ENCODE data around the gene TMPRSS6. TPM values are rescaled to one million over a fixed set of nuclear protein-coding genes. Genes with fewer than 3 reads are reported as not detected.

TMPRSS6 gene
- total RNA-seq, 2 experiments from 2014 or later: 0.50 to 0.73 TPM

DNA sequence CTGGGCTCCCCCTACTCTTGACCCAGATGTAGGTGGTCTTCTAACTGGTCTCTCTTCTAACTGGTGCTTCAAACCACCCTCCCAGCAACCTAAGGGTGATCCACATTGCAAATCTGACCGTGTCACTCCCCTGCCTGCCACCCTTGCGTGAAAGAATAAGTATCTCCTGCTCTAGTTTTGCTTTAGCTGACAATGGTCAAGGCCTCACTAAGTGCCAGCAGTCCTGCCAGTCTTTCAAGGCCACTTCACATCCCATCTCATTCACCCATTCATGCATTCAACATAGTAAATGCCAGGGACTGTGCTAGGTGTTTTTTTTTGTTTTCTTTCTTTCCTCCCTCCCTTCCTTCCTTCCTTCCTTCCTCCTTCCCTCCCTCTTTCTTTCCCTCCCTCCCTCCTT, 60.3 kb downstream of the TMPRSS6 start:
- H3K4me1 Mint-ChIP-seq: peaks cover 23% of the 10 kb centered on the region
- H3K9me3 Mint-ChIP-seq: no peaks in the 10 kb centered on the region
- no peak overlapping the region for H3K4me3 Mint-ChIP-seq
- no peak overlapping the region for H3K27ac Mint-ChIP-seq
- DNase-seq: no peak
- H3K27me3 Mint-ChIP-seq: no peaks in the 10 kb centered on the region
- ChIA-PET CTCF (interaction anchor here (0.7 to 0.8 kb wide), 3 partner anchors 30 to 268 kb away, joined by 3 read pairs; partner anchors contain the start of genes MPST and TST), POLR2A (no interaction called here)
- H3K36me3 Mint-ChIP-seq (ENCODE audit: low read depth): no peaks in the 10 kb centered on the region

DNA sequence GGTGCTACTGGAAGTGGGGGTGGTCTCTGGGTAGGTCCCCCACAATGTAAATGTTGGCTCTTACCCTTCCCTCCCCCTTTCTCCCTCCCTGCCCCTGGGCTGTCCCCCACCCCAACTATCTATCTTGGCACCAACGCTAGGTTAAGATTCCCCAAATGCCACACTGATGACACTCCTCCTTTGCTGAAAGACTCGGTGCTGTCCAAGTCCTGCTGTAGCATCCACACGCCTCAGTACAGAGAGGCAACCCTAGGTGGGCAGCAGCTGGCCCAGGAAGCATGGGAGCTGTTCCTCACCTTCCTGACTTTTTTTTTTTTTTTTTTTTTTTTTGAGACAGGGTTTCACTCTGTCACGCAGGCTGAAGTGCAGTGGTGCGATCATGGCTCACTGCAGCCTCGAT, 61.4 kb downstream of the TMPRSS6 start:
- H3K9me3 Mint-ChIP-seq: no peaks in the 10 kb centered on the region
- POLR2A ChIA-PET: no interaction called here

DNA sequence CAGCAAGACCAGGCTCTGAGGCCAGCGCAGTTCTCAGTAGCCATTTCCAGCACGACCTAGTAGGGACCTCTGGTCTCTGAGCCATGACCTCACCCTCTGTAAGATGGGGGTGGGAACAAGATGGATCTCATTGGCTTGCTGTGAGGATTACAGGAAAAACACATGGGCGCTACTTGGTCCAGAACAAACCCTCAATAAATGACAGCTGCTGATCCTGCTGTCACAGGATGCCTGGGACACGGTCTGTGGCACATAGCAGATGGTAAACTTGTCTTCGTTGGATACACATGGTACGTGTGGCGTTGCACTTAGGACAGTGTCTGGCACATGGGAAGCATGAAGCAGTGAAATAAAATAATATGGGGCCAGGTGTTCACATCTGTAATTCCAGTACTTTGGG, 62.5 kb downstream of the TMPRSS6 start:
- CTCF ChIA-PET: interaction anchor here (0.5 to 4.2 kb wide), 8 partner anchors 10 to 152 kb away, joined by 3 to 12 read pairs (median 4); no protein-coding TSS in a partner anchor
- Mint-ChIP-seq H3K27ac (no peak overlapping the region), H3K36me3 (ENCODE audit: low read depth) (no peaks in the 10 kb centered on the region), H3K4me3 (no peak overlapping the region), H3K9me3 (no peaks in the 10 kb centered on the region), H3K4me1 (peaks cover 17% of the 10 kb centered on the region), H3K27me3 (no peaks in the 10 kb centered on the region)
- DNase-seq: no peak
- POLR2A ChIA-PET: no interaction called here

More for the DNA sequence above, 61.4 kb downstream of the TMPRSS6 start:
- Mint-ChIP-seq H3K27me3 (no peaks in the 10 kb centered on the region), H3K4me1 (peaks cover 22% of the 10 kb centered on the region), H3K4me3 (no peak overlapping the region), H3K36me3 (ENCODE audit: low read depth) (no peaks in the 10 kb centered on the region), H3K27ac (no peak overlapping the region)
- DNase-seq: no peak
- CTCF ChIA-PET: interaction anchor here (0.6 to 1.5 kb wide), 5 partner anchors 11 to 566 kb away, joined by 3 to 4 read pairs (median 3); no protein-coding TSS in a partner anchor

DNA sequence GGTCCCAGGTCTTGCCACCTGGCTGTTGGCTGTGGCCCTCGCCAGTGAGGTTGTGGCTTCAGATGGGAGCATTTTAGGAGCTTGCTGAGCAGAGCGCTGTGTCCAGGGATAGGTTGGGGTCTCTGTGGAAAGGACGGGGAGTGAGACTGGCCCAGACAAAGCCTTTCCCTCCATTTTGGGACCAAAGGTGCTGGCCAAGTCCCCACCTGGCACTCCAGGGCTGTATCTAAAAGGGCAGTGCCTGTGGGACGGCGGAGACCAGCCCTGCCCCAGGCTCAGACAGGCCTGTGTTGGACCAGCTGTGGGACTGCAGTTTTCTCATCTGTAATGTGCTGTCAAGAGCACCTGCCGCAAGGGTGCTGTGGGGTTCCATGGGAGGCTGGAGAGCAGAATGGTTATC, 62.9 kb downstream of the TMPRSS6 start:
- Mint-ChIP-seq H3K9me3 (no peaks in the 10 kb centered on the region), H3K4me3 (no peak overlapping the region), H3K4me1 (peaks cover 20% of the 10 kb centered on the region), H3K27ac (no peak overlapping the region), H3K36me3 (ENCODE audit: low read depth) (no peaks in the 10 kb centered on the region), H3K27me3 (no peaks in the 10 kb centered on the region)
- ChIA-PET CTCF (interaction anchor here (0.5 to 4.2 kb wide), 14 partner anchors 17 to 975 kb away, joined by 3 to 12 read pairs (median 3); no protein-coding TSS in a partner anchor), POLR2A (no interaction called here)
- no peak for DNase-seq

DNA sequence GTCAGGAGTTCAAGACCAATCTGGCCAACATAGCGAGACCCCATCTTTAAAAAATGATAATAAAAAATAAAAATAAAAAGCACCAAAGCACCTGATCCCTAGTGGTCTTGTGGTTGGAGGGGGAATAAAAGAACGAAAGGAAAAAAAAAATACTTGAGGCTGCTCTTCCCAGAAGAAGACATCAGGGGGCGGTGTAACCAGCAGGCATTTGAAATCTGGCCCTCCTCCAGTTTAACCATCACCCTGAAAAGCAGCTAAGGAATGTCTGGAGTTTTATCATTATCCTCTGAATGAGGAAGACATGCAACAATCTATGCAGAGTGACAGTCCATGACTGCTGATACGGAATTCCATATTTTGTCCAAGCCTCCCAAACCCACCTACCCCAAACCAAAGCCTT, 63.6 kb downstream of the TMPRSS6 start:
- ChIA-PET POLR2A (no interaction called here), CTCF (interaction anchor here (0.6 to 4.2 kb wide), 14 partner anchors 17 to 974 kb away, joined by 3 to 12 read pairs (median 3); no protein-coding TSS in a partner anchor)
- no peak overlapping the region for H3K4me3 Mint-ChIP-seq
- H3K36me3 Mint-ChIP-seq (ENCODE audit: low read depth): no peaks in the 10 kb centered on the region
- DNase-seq: no peak
- no peaks in the 10 kb centered on the region for H3K9me3 Mint-ChIP-seq
- H3K27ac Mint-ChIP-seq: no peak overlapping the region
- H3K27me3 Mint-ChIP-seq: no peaks in the 10 kb centered on the region
- H3K4me1 Mint-ChIP-seq: peaks cover 21% of the 10 kb centered on the region

DNA sequence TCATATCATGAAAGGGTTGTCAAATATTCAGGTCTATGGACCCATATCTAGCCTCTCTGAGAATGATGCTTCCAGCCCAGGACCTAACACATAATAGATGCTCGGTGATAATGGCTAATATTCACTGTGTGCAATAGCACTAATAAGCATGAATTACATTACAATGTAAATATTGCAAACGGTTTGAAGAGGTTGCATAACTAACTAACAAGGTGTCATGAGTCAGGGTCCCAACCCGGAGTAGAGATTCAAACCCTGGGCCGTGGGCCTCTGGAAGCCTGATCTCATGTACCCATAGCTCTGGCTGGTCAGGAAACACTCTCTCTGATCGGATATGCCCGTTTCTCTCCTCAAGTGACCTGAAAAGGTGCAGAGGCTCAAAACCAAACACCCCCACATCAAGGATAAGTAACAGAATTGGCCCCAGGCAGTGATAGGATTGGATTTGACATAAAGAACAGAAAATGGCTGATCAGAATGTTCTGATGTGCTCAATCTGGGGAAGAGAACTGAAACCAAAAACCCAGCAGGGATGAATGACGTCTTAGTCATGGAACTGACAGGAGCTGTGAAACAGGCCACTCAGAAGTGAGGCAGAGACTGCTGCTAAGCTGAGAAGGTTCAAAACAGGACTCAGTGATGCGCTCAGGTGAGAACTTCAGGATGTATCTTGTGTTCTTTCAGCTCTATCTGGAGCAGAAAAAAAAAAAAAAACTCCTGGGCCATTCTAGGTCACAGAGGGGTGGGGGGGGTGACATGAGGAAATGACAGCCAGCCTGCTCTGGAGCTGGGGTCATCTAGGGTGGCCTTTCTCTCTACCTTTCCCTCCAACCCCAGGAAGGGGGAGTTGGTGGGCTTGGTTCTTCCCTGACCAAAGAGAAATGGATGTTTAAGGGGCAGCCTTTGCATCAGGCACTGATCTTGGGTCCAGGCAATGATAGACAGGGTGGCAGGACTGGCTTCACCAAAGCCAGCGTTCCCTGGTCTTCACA, 64.6 kb downstream of the TMPRSS6 start:
- no peak overlapping the region for H3K27ac Mint-ChIP-seq
- POLR2A ChIA-PET: no interaction called here

DNA sequence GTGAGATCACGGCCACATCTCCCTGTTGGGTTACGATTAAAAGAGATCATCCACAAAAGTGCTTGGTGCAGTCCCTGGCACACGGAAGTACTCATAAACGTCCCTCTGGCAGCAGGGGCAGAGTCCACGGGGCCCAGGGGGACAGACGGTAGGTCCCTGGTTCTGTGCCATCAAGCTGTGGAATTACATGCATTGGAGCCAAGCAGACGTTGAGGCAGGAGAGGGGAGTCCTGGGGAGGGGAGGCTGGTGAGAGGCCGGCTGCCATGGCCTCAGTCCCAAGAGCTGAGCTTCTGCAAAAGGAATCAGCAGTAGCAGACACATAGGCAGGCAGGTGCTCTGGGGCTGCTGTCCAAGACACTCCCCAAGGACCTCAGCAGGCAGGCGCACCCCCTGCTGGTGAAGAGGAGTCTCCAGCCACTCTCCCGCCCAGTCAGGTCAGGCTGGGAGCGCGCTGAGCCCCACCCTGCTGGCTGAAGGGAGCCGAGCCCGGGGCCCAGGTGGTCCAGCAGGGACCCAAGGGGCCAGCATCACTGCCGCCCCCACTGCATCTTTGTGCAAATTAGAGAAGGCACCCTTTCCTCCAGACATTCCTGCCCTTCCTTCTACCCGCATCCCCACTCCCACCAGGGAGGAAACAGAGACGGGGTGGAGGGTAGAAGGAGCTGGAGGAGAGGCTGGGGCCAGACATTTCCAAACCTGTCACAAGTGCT, 65.5 kb downstream of the TMPRSS6 start:
- Mint-ChIP-seq H3K27ac (no peak overlapping the region), H3K4me3 (no peak overlapping the region), H3K9me3 (no peaks in the 10 kb centered on the region), H3K36me3 (ENCODE audit: low read depth) (no peaks in the 10 kb centered on the region), H3K27me3 (peaks cover 7% of the 10 kb centered on the region), H3K4me1 (peaks cover 25% of the 10 kb centered on the region)
- ChIA-PET CTCF (interaction anchor here (0.7 to 4.2 kb wide), 18 partner anchors 9 to 284 kb away, joined by 3 to 12 read pairs (median 4); no protein-coding TSS in a partner anchor), POLR2A (no interaction called here)
- peak; percentile 49 for DNase-seq

More for the DNA sequence above, 64.6 kb downstream of the TMPRSS6 start:
- Mint-ChIP-seq H3K4me3 (no peak overlapping the region), H3K9me3 (no peaks in the 10 kb centered on the region), H3K36me3 (ENCODE audit: low read depth) (no peaks in the 10 kb centered on the region), H3K27me3 (peaks cover 4% of the 10 kb centered on the region), H3K4me1 (peaks cover 25% of the 10 kb centered on the region)
- CTCF ChIA-PET: interaction anchor here (0.7 to 4.2 kb wide), 17 partner anchors 8 to 379 kb away, joined by 3 to 12 read pairs (median 4); no protein-coding TSS in a partner anchor
- no peak for DNase-seq

DNA sequence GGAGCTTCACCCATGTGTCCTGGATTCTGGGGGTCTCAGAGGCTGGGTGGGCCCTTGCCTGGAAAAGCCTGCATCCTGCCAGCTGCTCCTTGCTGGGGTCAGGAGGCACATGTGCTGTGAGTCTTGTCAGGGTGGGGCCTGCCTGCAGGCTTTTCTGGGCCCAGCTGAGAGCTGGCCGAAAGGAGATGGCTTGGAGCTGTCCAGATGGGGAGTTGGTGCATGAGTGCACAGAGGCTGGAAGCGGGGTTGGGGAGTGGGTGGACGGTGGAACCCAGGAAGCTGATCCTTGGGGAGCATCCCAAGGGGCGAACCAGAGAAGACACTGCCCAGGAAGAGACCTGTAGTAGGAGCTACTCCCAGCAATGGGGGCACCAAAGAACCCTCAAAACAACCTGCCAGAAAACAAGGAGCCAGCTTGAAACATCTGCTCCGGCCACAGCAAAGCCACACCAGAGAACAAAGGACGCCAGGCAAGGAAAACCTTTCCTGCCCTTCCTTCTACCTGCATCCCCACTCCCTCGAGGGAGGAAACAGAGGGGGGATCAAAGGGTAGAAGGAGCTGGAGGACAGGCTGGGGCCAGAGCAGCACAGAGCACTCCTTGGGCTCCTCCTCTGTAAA, 66.2 kb downstream of the TMPRSS6 start:
- peaks cover 7% of the 10 kb centered on the region for H3K27me3 Mint-ChIP-seq
- ChIA-PET POLR2A (no interaction called here), CTCF (interaction anchor here (1.1 to 4.2 kb wide), 13 partner anchors 9 to 284 kb away, joined by 3 to 12 read pairs (median 4); no protein-coding TSS in a partner anchor)
- no peak overlapping the region for H3K27ac Mint-ChIP-seq
- no peak overlapping the region for H3K4me3 Mint-ChIP-seq
- peaks cover 25% of the 10 kb centered on the region for H3K4me1 Mint-ChIP-seq
- no peaks in the 10 kb centered on the region for H3K36me3 Mint-ChIP-seq (ENCODE audit: low read depth)
- no peaks in the 10 kb centered on the region for H3K9me3 Mint-ChIP-seq
- DNase-seq: no peak

DNA sequence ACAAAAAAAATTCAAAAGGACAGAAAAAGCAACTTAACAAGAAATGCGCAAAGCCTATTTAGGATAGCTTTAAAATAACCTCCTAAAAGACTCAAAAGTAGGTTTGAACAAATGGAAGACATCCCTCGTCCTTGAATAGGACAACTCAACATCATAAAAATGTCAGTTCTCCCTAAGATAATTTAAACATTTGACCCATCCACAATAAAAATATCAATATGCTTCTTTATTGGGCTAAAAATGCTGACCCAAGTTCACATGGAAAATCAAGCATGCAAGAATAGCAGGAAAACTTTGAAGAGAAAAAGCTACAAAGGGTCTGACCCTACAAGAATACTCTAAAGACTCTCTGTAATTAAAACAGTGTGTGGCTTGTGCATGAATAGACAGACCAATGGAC, 70.0 kb downstream of the TMPRSS6 start:
- no peak for DNase-seq
- peaks cover 17% of the 10 kb centered on the region for H3K4me1 Mint-ChIP-seq
- no peaks in the 10 kb centered on the region for H3K36me3 Mint-ChIP-seq (ENCODE audit: low read depth)
- ChIA-PET POLR2A (interaction anchor here (0.6 kb wide), 1 partner anchor 261 kb away, joined by 4 read pairs; no protein-coding TSS in a partner anchor), CTCF (interaction anchor here (1.4 kb wide), 1 partner anchor 12 kb away, joined by 3 read pairs; the partner anchor contains the start of gene KCTD17)
- H3K27me3 Mint-ChIP-seq: peaks cover 14% of the 10 kb centered on the region
- H3K9me3 Mint-ChIP-seq: no peaks in the 10 kb centered on the region
- H3K4me3 Mint-ChIP-seq: no peak overlapping the region
- H3K27ac Mint-ChIP-seq: no peak overlapping the region

DNA sequence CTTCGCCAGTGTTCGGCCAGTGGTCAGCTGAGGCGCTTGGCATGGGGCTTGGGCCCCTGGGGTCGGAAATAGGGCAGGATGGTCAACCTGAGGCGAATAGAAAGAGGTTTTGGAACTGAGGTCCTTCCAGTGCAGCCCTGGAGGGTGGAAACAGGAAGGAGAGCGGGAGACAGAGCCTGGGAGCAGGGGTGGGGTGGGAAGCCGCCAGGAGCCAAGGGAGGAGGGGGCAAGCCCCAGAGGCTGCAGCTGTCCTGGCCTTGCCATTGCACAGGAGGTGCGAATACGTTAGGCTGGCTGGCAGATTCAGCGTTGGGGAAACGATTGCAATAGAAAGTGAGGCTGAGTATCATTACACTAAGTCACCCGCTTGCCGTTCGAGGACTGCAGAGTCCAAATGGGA, 71.8 kb downstream of the TMPRSS6 start:
- H3K27me3 Mint-ChIP-seq: peaks cover 14% of the 10 kb centered on the region
- H3K4me3 Mint-ChIP-seq: no peak overlapping the region
- ChIA-PET CTCF (interaction anchor here (0.8 to 1.6 kb wide), 3 partner anchors 13 to 182 kb away, joined by 3 to 4 read pairs (median 3); no protein-coding TSS in a partner anchor), POLR2A (no interaction called here)
- H3K36me3 Mint-ChIP-seq (ENCODE audit: low read depth): no peaks in the 10 kb centered on the region
- H3K9me3 Mint-ChIP-seq: no peaks in the 10 kb centered on the region
- H3K27ac Mint-ChIP-seq: no peak overlapping the region
- H3K4me1 Mint-ChIP-seq: peaks cover 12% of the 10 kb centered on the region
- DNase-seq: no peak

DNA sequence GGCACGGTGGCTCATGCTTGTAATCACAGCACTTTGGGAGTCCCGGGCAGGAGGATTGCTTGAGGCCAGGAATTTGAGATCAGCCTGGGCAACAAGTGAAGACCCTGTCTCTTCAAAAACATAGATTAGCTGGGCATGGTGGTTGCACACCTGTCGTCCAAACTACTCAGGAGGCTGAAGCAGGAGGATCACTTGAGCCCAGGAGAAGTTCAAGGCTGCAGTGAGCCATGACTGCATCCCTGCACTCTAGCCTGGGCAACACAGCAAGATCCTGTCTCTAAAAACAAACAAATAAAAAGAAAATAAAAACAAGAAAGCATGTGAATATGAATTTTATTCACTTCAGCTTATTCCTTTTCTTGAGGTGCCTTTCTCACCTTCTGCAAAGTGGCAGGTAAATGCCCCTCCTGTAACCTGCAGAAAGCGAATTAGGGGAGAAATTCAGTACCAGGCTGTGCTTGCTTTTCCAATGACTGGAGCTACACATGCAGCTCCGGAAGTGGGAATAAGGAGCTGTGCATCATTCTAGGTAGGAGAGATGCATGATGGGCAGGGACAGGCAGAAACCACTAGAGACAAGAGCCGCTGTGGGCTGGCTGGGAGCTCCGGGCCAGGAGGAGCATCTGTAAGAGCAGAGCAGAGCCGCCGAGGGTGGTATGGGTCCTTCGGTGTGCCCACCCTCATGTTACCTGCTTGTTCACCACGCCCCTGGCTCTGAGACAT, 72.7 kb downstream of the TMPRSS6 start:
- H3K27ac Mint-ChIP-seq: no peak overlapping the region
- no peaks in the 10 kb centered on the region for H3K36me3 Mint-ChIP-seq (ENCODE audit: low read depth)
- DNase-seq: no peak
- H3K27me3 Mint-ChIP-seq: peaks cover 14% of the 10 kb centered on the region
- no peak overlapping the region for H3K4me3 Mint-ChIP-seq
- peaks cover 10% of the 10 kb centered on the region for H3K4me1 Mint-ChIP-seq
- ChIA-PET POLR2A (interaction anchor here (0.7 kb wide), 1 partner anchor 261 kb away, joined by 3 read pairs; no protein-coding TSS in a partner anchor), CTCF (interaction anchor here (0.7 to 1.6 kb wide), 4 partner anchors 11 to 239 kb away, joined by 3 to 4 read pairs (median 4); no protein-coding TSS in a partner anchor)
- H3K9me3 Mint-ChIP-seq: no peaks in the 10 kb centered on the region

Measured in activated CD4-positive, alpha-beta T cell treated with anti-CD3 and anti-CD28 coated beads, Interleukin-2, amount 10 ng/mL, durations not matched to agents 7 days and 5 days (primary cell).